ENCODE data around the gene ATP2C1. TPM values are rescaled to one million over a fixed set of nuclear protein-coding genes. Genes with fewer than 3 reads are reported as not detected.

Gene ATP2C1
- total and polyA plus RNA-seq, 2 of the 13 experiments (the other 11 are each of a cell fraction or from before 2014, with no cell fraction given) = 32.4 to 37.6 TPM

GRCh38 chr3:130905551-130905950 lies 11.7 kb downstream of the ATP2C1 start:
- Histone ChIP-seq H3K79me2 (ENCODE audit: insufficient read depth, low read length) (peaks cover 59% of the 10 kb centered on the region), H3K27me3 (ENCODE audit: control insufficient read depth in 1 of 2, insufficient read depth in 2 of 2, low read length in 2 of 2) (no peaks in the 10 kb centered on the region), H3K9ac (ENCODE audit: insufficient read depth, low read depth, low read length) (no peak overlapping the region), H3K9me3 (ENCODE audit: low read length) (no peaks in the 10 kb centered on the region), H3K4me2 (ENCODE audit: low read depth, low read length) (no peak overlapping the region), H4K20me1 (ENCODE audit: insufficient read depth, low read length) (no peaks in the 10 kb centered on the region), H3K36me3 (replicated peaks in 1 of 2; ENCODE audit: control insufficient read depth in 1 of 2, insufficient read depth in 2 of 2, low read length in 2 of 2) (no peaks in the 10 kb centered on the region; a peak in 1 of 5 replicates), H3K4me3 (replicated peaks in 1 of 3; ENCODE audit: insufficient read depth in 1 of 3, low read depth in 2 of 3, low read length in 3 of 3) (no peak overlapping the region), H2AFZ (ENCODE audit: low read length) (no peak overlapping the region), H3K27ac (ENCODE audit: extremely low read length, insufficient read depth, low read length) (no peak overlapping the region), H3K4me1 (ENCODE audit: insufficient read depth, low read length) (peaks cover 8% of the 10 kb centered on the region; the same call in 1 of the 2 replicates)
- FAIRE-seq (no peak), ATAC-seq (no peak), DNase-seq (ENCODE audit: low spot score) (no peak)
- POLR2A ChIA-PET = interaction anchor here (1.4 kb wide), 1 partner anchor 12 kb away, joined by 5 read pairs; the partner anchor contains the start of gene ATP2C1
- BruUV-seq (replicated peaks) = no TSS peak
- in situ Hi-C loops (cut with HindIII; ENCODE audit: extremely low pct_ligation_motif_present, low pct_unique_long_range_greater_than_20kb) = no loop called here
- no peak for TF ChIP-seq JARID2 (CRISPR knock-in tag; IDR thresholded peaks at IDR 0.05; ENCODE audit: insufficient replicate concordance)
- no peak for TF ChIP-seq ZNF747 (CRISPR knock-in tag; IDR thresholded peaks at IDR 0.05; ENCODE audit: borderline replicate concordance)
- no peak for TF ChIP-seq STAT6 (CRISPR knock-in tag; IDR thresholded peaks at IDR 0.05; ENCODE audit: borderline replicate concordance)
- no peak for TF ChIP-seq CEBPG (CRISPR knock-in tag; IDR thresholded peaks at IDR 0.05)
- CTCF ChIA-PET (ENCODE audit: low intra/inter-chr PET ratio, low total read pairs) = no interaction called here
- 89% methylated on average over 1 of the region's 1 CpG for WGBS (ENCODE audit: low lambda C conversion rate)
- intact Hi-C loops (cut with micrococcal nuclease; ENCODE audit: unreplicated experiment) = no loop called here

- H3K36me3 ChIP-seq (replicated peaks in 1 of 2; ENCODE audit: control insufficient read depth in 1 of 2, insufficient read depth in 2 of 2, low read length in 2 of 2) = no peaks in the 10 kb centered on the region; a peak in 1 of 5 replicates
- no peaks in the 10 kb centered on the region for H3K4me1 ChIP-seq (ENCODE audit: insufficient read depth, low read length)
- TF ChIP-seq RFX3 (CRISPR knock-in tag; IDR thresholded peaks at IDR 0.05) (no peak), MAFF (IDR thresholded peaks at IDR 0.05; ENCODE audit: low read depth, low read length) (0 out of 2 replicates have a peak, but pooled peaks have one; percentile 11)
- H3K9me3 ChIP-seq (ENCODE audit: low read length) = no peaks in the 10 kb centered on the region
- intact Hi-C loops (cut with micrococcal nuclease; ENCODE audit: unreplicated experiment) = no loop called here
- H3K27ac ChIP-seq (ENCODE audit: extremely low read length, insufficient read depth, low read length) = no peak overlapping the region
- no peak for ATAC-seq
- no peak overlapping the region for H3K4me2 ChIP-seq (ENCODE audit: low read depth, low read length)
- H3K27me3 ChIP-seq (ENCODE audit: control insufficient read depth in 1 of 2, insufficient read depth in 2 of 2, low read length in 2 of 2) = no peaks in the 10 kb centered on the region
- H3K4me3 ChIP-seq (replicated peaks in 1 of 3; ENCODE audit: insufficient read depth in 1 of 3, low read depth in 2 of 3, low read length in 3 of 3) = no peak overlapping the region
- no peak for DNase-seq (ENCODE audit: low spot score)
- no peak overlapping the region for H2AFZ ChIP-seq (ENCODE audit: low read length)
- no peak overlapping the region for H3K9ac ChIP-seq (ENCODE audit: insufficient read depth, low read depth, low read length)
- no TSS peak for BruUV-seq (replicated peaks)
- ChIA-PET POLR2A (interaction anchor here (1.4 kb wide), 1 partner anchor 13 kb away, joined by 5 read pairs; the partner anchor contains the start of gene ATP2C1), CTCF (ENCODE audit: low intra/inter-chr PET ratio, low total read pairs) (no interaction called here)
- in situ Hi-C loops (cut with HindIII; ENCODE audit: extremely low pct_ligation_motif_present, low pct_unique_long_range_greater_than_20kb) = no loop called here
- peaks cover 50% of the 10 kb centered on the region for H3K79me2 ChIP-seq (ENCODE audit: insufficient read depth, low read length)
- 97% methylated on average over 3 of the region's 3 CpGs for WGBS (ENCODE audit: low lambda C conversion rate)
- peak; percentile 28 for FAIRE-seq
- no peaks in the 10 kb centered on the region for H4K20me1 ChIP-seq (ENCODE audit: insufficient read depth, low read length)
Observed at GRCh38 chr3:130906374-130906995, 12.6 kb downstream of the ATP2C1 start.

Data from HepG2 (cell line).